K562 treated with DMSO at 1 percent for 48 hours (cell line): ENCODE data around the gene ABHD17A. TPM values are rescaled to one million over a fixed set of nuclear protein-coding genes. Genes with fewer than 3 reads are reported as not detected.

Source experiments
- total RNA-seq: library from RNA; unstranded; fragments of 300-600 nt; gene quantifications from 2 replicates; pipeline ENCODE4 v1.2.3, GENCODE V29; 2022; ENCODE audit warnings: low replicate concordance; ENCODE audit errors: extremely low read depth

Gene ABHD17A
- 314 TPM in 1 of 2 replicates, not detected in the other for total RNA-seq

DNA sequence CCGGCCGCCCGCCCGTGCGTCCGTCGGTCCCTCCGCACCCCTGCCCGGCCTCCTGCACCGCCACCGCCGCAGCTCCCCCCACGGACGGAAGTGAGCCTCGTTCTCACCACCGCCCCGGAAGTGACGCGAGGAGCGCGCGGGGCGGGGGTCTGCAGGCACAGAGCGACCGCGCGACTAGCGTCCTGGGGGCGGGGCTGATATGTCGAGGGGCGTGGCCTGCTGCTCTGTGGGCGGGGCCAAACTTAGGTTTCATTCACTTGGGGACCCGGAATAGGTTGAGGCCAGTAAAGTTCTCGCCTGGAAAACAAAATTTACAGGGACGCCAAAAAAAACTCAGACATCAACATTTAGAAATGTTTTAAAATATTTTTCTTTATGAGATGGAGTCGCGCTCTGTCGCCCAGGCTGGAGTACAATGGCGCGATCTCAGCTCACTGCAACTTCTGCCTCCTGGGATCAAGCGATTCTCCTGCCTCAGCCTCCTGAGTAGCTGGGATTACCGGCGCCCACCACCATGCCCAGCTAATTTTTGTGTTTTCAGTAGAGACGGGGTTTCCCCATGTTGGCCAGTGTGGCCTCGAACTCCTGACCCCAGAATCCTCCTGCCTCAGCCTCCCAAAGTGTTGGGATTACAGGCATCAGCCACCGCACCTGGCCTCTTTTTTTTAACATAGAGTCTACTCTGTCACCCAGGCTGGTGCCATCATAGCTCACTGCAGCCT, at the start of gene ABHD17A:
Gene ABHD17A (minus strand): TSS at position 99 of the 722 bp plus-strand sequence. CDS start 3,930 bp downstream, outside the sequence.

DNA sequence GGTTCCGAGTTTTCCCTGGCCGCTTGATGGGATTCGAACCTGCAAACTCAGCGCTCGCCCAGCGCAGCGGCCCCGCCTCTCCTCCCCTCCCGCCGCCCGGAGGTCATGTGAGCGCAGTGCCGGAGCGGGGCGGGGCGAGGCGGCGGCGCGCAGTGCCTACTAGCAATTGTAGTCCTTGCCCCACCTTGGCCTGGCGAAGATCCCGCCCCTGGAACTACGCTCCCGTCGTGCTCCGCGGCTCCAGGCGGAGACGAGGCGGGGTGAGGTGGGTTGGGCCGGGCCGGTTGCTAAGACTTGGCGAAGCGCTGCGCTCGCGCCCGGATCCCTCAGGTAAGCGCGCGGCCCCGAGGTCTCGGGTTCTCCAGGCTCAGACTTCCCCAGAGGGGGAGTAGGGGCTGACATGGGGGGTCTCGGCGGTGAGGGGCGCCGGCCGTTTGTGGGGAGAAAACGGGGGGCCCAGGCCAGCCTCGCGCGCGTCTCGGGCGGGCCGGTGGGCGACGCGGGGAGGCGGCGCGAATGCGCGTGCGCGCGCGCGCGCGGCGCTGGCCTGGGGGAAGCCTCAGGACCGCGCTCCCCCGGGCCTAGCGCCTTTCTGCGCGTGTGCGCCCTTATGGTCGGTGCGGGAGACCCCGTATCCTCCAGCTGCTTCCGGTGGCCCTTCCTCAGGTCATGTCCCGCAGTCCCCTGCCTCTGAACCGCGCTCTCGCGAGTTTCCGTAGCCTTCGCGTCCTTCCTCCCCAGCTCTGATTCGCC, 20.0 kb upstream of the ABHD17A start, which contains the start of the genes ADAT3 and SCAMP4:
Gene ADAT3 (plus strand): TSS at position 290 of the 753 bp plus-strand sequence. CDS start 6,649 bp downstream, outside the sequence.
Gene SCAMP4 (plus strand): TSS at position 290 of the 753 bp plus-strand sequence. CDS start 9,621 bp downstream, outside the sequence.

DNA sequence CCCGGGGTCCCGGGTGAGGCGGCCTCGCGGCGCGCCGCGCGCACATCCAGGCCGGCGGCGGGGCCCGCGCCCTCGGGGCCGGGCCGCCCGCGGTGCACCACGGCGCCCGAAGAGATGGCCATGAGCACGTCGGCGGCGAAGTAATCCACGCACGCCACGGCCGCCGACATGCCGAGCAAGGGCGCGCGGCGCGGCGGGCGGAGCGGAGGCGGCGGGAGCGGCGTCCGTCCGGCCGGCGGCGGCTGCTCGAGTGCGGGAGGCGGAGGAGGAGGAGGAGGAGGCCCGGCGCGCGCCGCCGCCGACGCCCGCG, 22.0 kb downstream of the ABHD17A start, which contains the start of gene KLF16:
Gene KLF16 (minus strand): TSS at position 252 of the 310 bp plus-strand sequence. CDS start 82 bp downstream, at position 170.

DNA sequence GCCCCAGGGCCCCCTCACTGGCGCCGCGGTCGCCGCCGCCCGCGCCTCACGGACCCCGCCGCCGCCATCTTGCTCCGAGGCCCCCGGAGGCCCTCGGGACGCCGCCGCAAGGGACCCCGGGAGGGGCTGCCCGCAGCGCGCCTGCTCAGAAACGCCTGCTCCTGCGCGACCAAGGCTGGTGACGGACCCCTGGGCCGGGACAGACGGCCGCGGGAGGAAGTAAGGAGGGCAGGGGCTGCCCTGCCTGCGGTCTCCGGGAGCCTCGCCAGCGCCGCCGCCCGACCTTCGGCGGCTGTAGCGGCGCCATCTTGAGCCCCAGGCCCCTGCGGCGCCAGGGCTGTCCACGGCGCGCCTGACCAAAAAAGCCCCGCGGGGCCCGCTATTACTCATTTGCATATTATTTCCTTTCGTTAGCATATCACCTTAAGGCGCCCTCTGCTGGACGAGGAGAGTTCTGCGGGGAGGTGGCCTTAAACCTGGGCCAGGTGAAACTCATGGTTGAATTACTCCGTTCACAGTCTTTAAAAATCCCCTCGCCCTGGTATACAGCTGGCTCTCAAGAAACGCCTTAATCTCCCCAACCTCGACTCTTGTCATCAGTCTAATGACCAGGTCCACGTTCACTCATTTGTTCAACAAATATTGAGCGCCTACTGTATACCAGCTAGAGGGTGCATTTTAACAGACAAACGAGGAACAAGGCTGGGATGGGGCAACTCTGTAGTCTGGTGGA, 36.7 kb downstream of the ABHD17A start, which contains the start of gene REXO1:
Gene REXO1 (minus strand): TSS at position 85 of the 733 bp plus-strand sequence. CDS start 125 bp downstream, outside the sequence.

Other genes starting within 250 kb of the ABHD17A start
- 141 TPM in 1 of 2 replicates, not detected in the other for gene TCF3, start 232.9 kb downstream of the ABHD17A start, total RNA-seq
- gene ONECUT3, start 132.0 kb downstream of the ABHD17A start, total RNA-seq = not detected in 2 replicates
- gene ATP8B3, start 73.2 kb downstream of the ABHD17A start, total RNA-seq = not detected in 2 replicates
- gene REXO1, start 37.0 kb downstream of the ABHD17A start, total RNA-seq = not detected in 2 replicates
- not detected in 2 replicates for gene KLF16, start 21.9 kb downstream of the ABHD17A start, total RNA-seq
- not detected in 2 replicates for gene ADAT3, start 19.9 kb upstream of the ABHD17A start, total RNA-seq
- gene SCAMP4, start 19.9 kb upstream of the ABHD17A start, total RNA-seq = not detected in 2 replicates
- gene CSNK1G2, start 55.7 kb upstream of the ABHD17A start, total RNA-seq = 170 TPM in 1 of 2 replicates, not detected in the other
- gene BTBD2, start 130.2 kb upstream of the ABHD17A start, total RNA-seq = not detected in 2 replicates
- 245 TPM in 1 of 2 replicates, not detected in the other for gene MKNK2, start 165.7 kb upstream of the ABHD17A start, total RNA-seq
- gene MOB3A, start 210.8 kb upstream of the ABHD17A start, total RNA-seq = not detected in 2 replicates
- gene IZUMO4, start 211.4 kb upstream of the ABHD17A start, total RNA-seq = not detected in 2 replicates